Fibroblast of skin of left quadriceps (primary cell): ENCODE results near the gene PTPRQ.
A peak's percentile ranks its signal among the peaks of the same experiment; 100 is the strongest.

Experiments
- DNase-seq, 2 experiments: peaks; one replicate each; pipeline ENCODE4 v3.0.0-alpha.2; 2013; ENCODE audit warnings: low read depth in 2 of 2

The PTPRQ gene

GRCh38 chr12:80565271-80565670, 121.2 kb downstream of the PTPRQ start:
- no peak for DNase-seq

GRCh38 chr12:80567401-80567800, 123.4 kb downstream of the PTPRQ start:
- DNase-seq: no peak

- DNase-seq: no peak
Observed at GRCh38 chr12:80576641-80577418, 132.8 kb downstream of the PTPRQ start.

GRCh38 chr12:80580254-80580653, 136.2 kb downstream of the PTPRQ start:
- peak; percentile 95 for DNase-seq

GRCh38 chr12:80581783-80582182, 137.7 kb downstream of the PTPRQ start:
- DNase-seq: no peak

GRCh38 chr12:80582431-80582830, 138.4 kb downstream of the PTPRQ start:
- no peak for DNase-seq

- DNase-seq: no peak
Observed at GRCh38 chr12:80589077-80589476, 145.0 kb downstream of the PTPRQ start.

GRCh38 chr12:80590085-80590484, 146.1 kb downstream of the PTPRQ start:
- DNase-seq: no peak

GRCh38 chr12:80593766-80594165, 149.7 kb downstream of the PTPRQ start:
- DNase-seq: peak; percentile 93 to 94

GRCh38 chr12:80596509-80596908, 152.5 kb downstream of the PTPRQ start:
- DNase-seq: no peak

GRCh38 chr12:80598004-80598606, 154.1 kb downstream of the PTPRQ start:
- DNase-seq: peak; percentile 56 to 61

GRCh38 chr12:80602455-80602854, 158.4 kb downstream of the PTPRQ start:
- no peak for DNase-seq

- no peak for DNase-seq
Observed at GRCh38 chr12:80607361-80608135, 163.5 kb downstream of the PTPRQ start.

- no peak for DNase-seq
Observed at GRCh38 chr12:80617733-80618132, 173.7 kb downstream of the PTPRQ start.

- no peak for DNase-seq
Observed at GRCh38 chr12:80620281-80620680, 176.2 kb downstream of the PTPRQ start.

- DNase-seq: no peak
Observed at GRCh38 chr12:80622271-80622670, 178.2 kb downstream of the PTPRQ start.

- no peak for DNase-seq
Observed at GRCh38 chr12:80625051-80625450, 181.0 kb downstream of the PTPRQ start.

- DNase-seq: no peak
Observed at GRCh38 chr12:80625901-80626300, 181.9 kb downstream of the PTPRQ start.

GRCh38 chr12:80627782-80628181, 183.7 kb downstream of the PTPRQ start:
- peak; percentile 42 to 44 for DNase-seq

GRCh38 chr12:80632835-80633234, 188.8 kb downstream of the PTPRQ start:
- DNase-seq: no peak

- DNase-seq: no peak
Observed at GRCh38 chr12:80634903-80635302, 190.9 kb downstream of the PTPRQ start.

- no peak for DNase-seq
Observed at GRCh38 chr12:80636832-80637231, 192.8 kb downstream of the PTPRQ start.

GRCh38 chr12:80641936-80642335, 197.9 kb downstream of the PTPRQ start:
- DNase-seq: no peak
